Common myeloid progenitor, CD34-positive (primary cell): ENCODE results near the gene SERTAD4.

Source experiments
- CTCF ChIA-PET: fragments of 350-600 bp; sonication (Branson Sonifier 250); formaldehyde crosslinking; loops from one replicate; lab custom pipeline; 2021; ENCODE audit warnings: antibody characterized with exemption; lab: Charles Lee
- POLR2A ChIA-PET: fragments of 350-600 bp; sonication (Branson Sonifier 250); formaldehyde crosslinking; loops from one replicate; lab custom pipeline; 2021; ENCODE audit warnings: antibody characterized with exemption; lab: Charles Lee
- DNase-seq, 3 donors: peaks; one replicate each; pipeline versions ENCODE4 v3.0.0 to v3.0.0-alpha.2; 2013
- H3K27ac ChIP-seq, 2 experiments: 1 replicate in 1 of 2; 2 replicates in 1 of 2; pipeline ENCODE4 v1.7.0; 2013; ENCODE audit warnings: inconsistent platforms in 2 of 2, low read length in 2 of 2, mild to moderate bottlenecking in 2 of 2, low read depth in 1 of 2, moderate library complexity in 1 of 2; ENCODE audit not compliant: severe bottlenecking in 2 of 2, insufficient read depth in 1 of 2, poor library complexity in 1 of 2
- H3K27me3 ChIP-seq, 5 experiments: replicated peaks in 2 of 5; 1 replicate in 3 of 5; 2 replicates in 2 of 5; pipeline versions ENCODE4 v1.6.1 to v1.7.0; 2013; ENCODE audit warnings: low read length in 4 of 5, mild to moderate bottlenecking in 2 of 5, moderate library complexity in 2 of 5, inconsistent platforms in 1 of 5; ENCODE audit not compliant: insufficient read depth in 5 of 5, control insufficient read depth in 4 of 5
- H3K36me3 ChIP-seq, 4 experiments: 1 replicate in 2 of 4; 2 replicates in 2 of 4; pipeline versions ENCODE4 v1.6.1 to v1.7.0; 2013; ENCODE audit warnings: low read length in 3 of 4, control low read depth in 1 of 4, mild to moderate bottlenecking in 1 of 4; ENCODE audit not compliant: control insufficient read depth in 4 of 4, insufficient read depth in 4 of 4
- H3K4me1 ChIP-seq, 4 experiments: 1 replicate in 3 of 4; 2 replicates in 1 of 4; pipeline versions ENCODE4 v1.6.1 to v1.7.1; 2013; ENCODE audit warnings: low read length in 3 of 4, mild to moderate bottlenecking in 3 of 4, control low read depth in 1 of 4, inconsistent platforms in 1 of 4, moderate library complexity in 1 of 4; ENCODE audit not compliant: control insufficient read depth in 4 of 4, insufficient read depth in 4 of 4; ENCODE audit errors: control extremely low read depth in 1 of 4
- H3K4me3 ChIP-seq, 7 experiments: 1 replicate in 4 of 7; 2 replicates in 3 of 7; pipeline versions ENCODE4 v1.5.1 to v1.7.0; 2013; ENCODE audit warnings: mild to moderate bottlenecking in 7 of 7, low read length in 6 of 7, moderate library complexity in 6 of 7, inconsistent platforms in 2 of 7, low read depth in 2 of 7, control low read depth in 1 of 7; ENCODE audit not compliant: insufficient read depth in 4 of 7, control insufficient read depth in 1 of 7; ENCODE audit errors: extremely low read depth in 1 of 7
- H3K9me3 ChIP-seq, 5 experiments: 1 replicate in 4 of 5; 2 replicates in 1 of 5; pipeline versions ENCODE4 v1.6.1 to v1.7.1; 2013; ENCODE audit warnings: low read length in 4 of 5, mild to moderate bottlenecking in 2 of 5, inconsistent platforms in 1 of 5, low read depth in 1 of 5, moderate library complexity in 1 of 5; ENCODE audit not compliant: control insufficient read depth in 4 of 5, insufficient read depth in 2 of 5; ENCODE audit errors: control extremely low read depth in 1 of 5
- WGBS: methylation state at CpG from one replicate; pipeline ENCODE4 v1.1.5; 2013; ENCODE audit not compliant: insufficient coverage; 5-methylcytosine and 5-hydroxymethylcytosine counted together

The SERTAD4 gene

DNA sequence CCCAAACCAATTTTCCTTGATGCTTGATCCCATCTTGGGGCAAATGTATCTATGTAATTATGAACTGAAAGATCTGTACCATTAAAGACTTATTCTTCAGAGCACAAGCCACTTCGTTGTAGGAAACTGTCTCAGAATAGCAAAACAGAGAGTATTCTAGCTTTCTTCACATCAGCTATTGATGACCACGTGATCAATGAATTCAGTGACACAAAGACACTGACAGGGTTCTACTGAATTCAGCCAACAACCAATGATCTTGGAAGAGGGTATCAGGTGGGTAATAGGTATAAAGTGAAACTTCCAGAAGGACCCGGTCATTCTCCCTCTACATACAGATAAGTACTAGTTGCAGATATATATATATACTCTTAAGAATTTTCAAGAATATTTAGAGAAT lies 33.8 kb upstream of the SERTAD4 start:
- Histone ChIP-seq H3K36me3 (no peaks in the 10 kb centered on the region), H3K27me3 (peaks cover 0 to 12% (median 9%) of the 10 kb centered on the region in 5 experiments), H3K27ac (no peak overlapping the region), H3K4me3 (no peak overlapping the region), H3K9me3 (peaks cover 0 to 11% (median 3%) of the 10 kb centered on the region in 5 experiments), H3K4me1 (no peaks in the 10 kb centered on the region)
- ChIA-PET POLR2A (no interaction called here), CTCF (interaction anchor here (0.6 kb wide), 1 partner anchor 14 kb away, joined by 3 read pairs; no protein-coding TSS in a partner anchor)
- no CpG with 5 or more reads among the region's 3 CpGs for WGBS
- DNase-seq = no peak

GRCh38 chr1:210200124-210200736 lies 32.4 kb upstream of the SERTAD4 start:
- Histone ChIP-seq H3K9me3 (peaks cover 0 to 11% (median 3%) of the 10 kb centered on the region in 5 experiments), H3K27me3 (peaks cover 0 to 14% (median 9%) of the 10 kb centered on the region in 5 experiments), H3K27ac (no peak overlapping the region), H3K36me3 (no peaks in the 10 kb centered on the region), H3K4me1 (no peaks in the 10 kb centered on the region), H3K4me3 (no peak overlapping the region)
- POLR2A ChIA-PET = no interaction called here
- no CpG with 5 or more reads among the region's 3 CpGs for WGBS
- no peak for DNase-seq
- CTCF ChIA-PET = no interaction called here

DNA sequence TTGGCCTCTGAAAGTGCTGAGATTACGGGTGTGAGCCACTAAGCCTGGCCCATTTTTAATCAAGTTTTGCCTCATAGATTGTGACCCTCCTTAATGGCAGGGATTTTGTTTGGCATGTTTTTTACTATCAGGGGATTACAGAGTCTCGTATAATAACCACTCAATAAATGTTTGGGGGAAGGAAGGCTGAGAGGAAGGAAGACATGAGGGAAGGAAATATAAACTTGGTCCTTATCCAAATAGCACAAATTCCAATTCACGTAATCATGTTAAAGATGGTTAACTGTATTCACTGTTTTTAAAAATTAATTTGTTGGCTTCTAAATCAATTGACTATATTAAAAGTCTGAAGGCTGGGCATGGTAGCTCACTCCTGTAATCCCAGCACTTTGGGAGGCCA lies 30.9 kb upstream of the SERTAD4 start:
- DNase-seq = no peak
- Histone ChIP-seq H3K4me1 (no peaks in the 10 kb centered on the region), H3K4me3 (no peak overlapping the region), H3K27ac (no peak overlapping the region), H3K27me3 (peaks cover 0 to 16% (median 9%) of the 10 kb centered on the region in 5 experiments), H3K36me3 (no peaks in the 10 kb centered on the region), H3K9me3 (peaks cover 0 to 4% (median 0%) of the 10 kb centered on the region in 5 experiments)
- 100% methylated on average over 1 of the region's 3 CpGs for WGBS
- ChIA-PET CTCF (no interaction called here), POLR2A (no interaction called here)

- 100% methylated on average over 1 of the region's 2 CpGs for WGBS
- no peak for DNase-seq
- H3K27me3 ChIP-seq = peaks cover 0 to 10% (median 2%) of the 10 kb centered on the region in 5 experiments
- H3K4me1 ChIP-seq = no peaks in the 10 kb centered on the region
- CTCF ChIA-PET = no interaction called here
- H3K36me3 ChIP-seq = no peaks in the 10 kb centered on the region
- H3K27ac ChIP-seq = no peak overlapping the region
- POLR2A ChIA-PET = no interaction called here
- H3K9me3 ChIP-seq = no peaks in the 10 kb centered on the region
- no peak overlapping the region for H3K4me3 ChIP-seq
Observed at GRCh38 chr1:210207597-210208450, 24.8 kb upstream of the SERTAD4 start.

DNA sequence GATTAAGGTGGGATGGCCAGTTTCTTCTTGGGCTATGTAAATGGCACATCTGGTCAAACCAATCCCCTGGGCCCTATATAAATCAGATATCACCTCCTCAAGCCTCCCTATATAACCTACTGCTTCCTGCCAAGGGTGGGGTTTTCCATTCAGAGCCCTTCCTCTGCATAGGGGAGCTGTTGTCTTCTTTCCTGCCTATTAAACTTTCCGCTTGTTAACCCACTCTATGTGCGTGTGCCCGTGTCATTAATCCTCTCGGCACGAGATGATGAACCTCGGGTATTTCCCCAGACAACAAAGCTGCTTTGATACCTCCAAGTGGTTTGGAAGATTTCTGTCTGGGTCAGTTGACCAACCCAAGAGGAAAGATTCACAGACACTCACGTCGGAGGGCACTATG lies 19.3 kb upstream of the SERTAD4 start:
- no peak for DNase-seq
- no peak overlapping the region for H3K4me3 ChIP-seq
- 85% methylated on average over 6 of the region's 8 CpGs for WGBS
- ChIA-PET POLR2A (no interaction called here), CTCF (no interaction called here)
- H3K9me3 ChIP-seq = no peaks in the 10 kb centered on the region
- H3K27ac ChIP-seq = no peak overlapping the region
- H3K27me3 ChIP-seq = peaks cover 0 to 13% (median 2%) of the 10 kb centered on the region in 5 experiments
- no peaks in the 10 kb centered on the region for H3K36me3 ChIP-seq
- H3K4me1 ChIP-seq = no peaks in the 10 kb centered on the region

GRCh38 chr1:210214573-210215409 lies 17.8 kb upstream of the SERTAD4 start:
- Histone ChIP-seq H3K4me1 (no peaks in the 10 kb centered on the region), H3K27ac (no peak overlapping the region), H3K36me3 (no peaks in the 10 kb centered on the region), H3K4me3 (no peak overlapping the region), H3K9me3 (no peaks in the 10 kb centered on the region), H3K27me3 (peaks cover 0 to 13% (median 2%) of the 10 kb centered on the region in 5 experiments)
- CTCF ChIA-PET = interaction anchor here (1.1 kb wide), 1 partner anchor 9 kb away, joined by 3 read pairs; no protein-coding TSS in a partner anchor
- DNase-seq = no peak
- WGBS = 81% methylated on average over 4 of the region's 4 CpGs
- POLR2A ChIA-PET = no interaction called here
